T-helper 1 cell treated with Interleukin-12 subunit alpha and Interleukin-12 subunit beta and Interleukin-4 antibody, amounts not matched to agents 30 ng/mL and 1 ng/mL, for 36 hours (primary cell): ENCODE measurements around the gene ERFE. TPM values are rescaled to one million over a fixed set of nuclear protein-coding genes. Genes with fewer than 3 reads are reported as not detected.
"Not testable (repeated sequence)": the region's sequence is repeated elsewhere in the genome, so short reads cannot be mapped to it uniquely, and the experiment has no call there.

Experiments
- intact Hi-C: fragments of 100-400 bp; cut with micrococcal nuclease; formaldehyde crosslinking; loops from one replicate; pipeline ENCODE4 v1.15.1; 2024
- total RNA-seq: library from RNA; stranded (reverse); gene quantifications from 2 replicates; pipeline ENCODE4 v1.2.3, GENCODE V29; 2022

The ERFE gene, protein sequence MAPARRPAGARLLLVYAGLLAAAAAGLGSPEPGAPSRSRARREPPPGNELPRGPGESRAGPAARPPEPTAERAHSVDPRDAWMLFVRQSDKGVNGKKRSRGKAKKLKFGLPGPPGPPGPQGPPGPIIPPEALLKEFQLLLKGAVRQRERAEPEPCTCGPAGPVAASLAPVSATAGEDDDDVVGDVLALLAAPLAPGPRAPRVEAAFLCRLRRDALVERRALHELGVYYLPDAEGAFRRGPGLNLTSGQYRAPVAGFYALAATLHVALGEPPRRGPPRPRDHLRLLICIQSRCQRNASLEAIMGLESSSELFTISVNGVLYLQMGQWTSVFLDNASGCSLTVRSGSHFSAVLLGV
- total RNA-seq, result not detected in 2 replicates

GRCh38 chr2:238158509-238159070 is at the start of gene ERFE:
Gene ERFE (plus strand): TSS chr2:238158970. CDS start chr2:238159008, 38 bp downstream.
- intact Hi-C loops, result loop anchor here (1.0 kb wide), 2 partner anchors 105 to 300 kb away; no protein-coding TSS in a partner anchor

DNA sequence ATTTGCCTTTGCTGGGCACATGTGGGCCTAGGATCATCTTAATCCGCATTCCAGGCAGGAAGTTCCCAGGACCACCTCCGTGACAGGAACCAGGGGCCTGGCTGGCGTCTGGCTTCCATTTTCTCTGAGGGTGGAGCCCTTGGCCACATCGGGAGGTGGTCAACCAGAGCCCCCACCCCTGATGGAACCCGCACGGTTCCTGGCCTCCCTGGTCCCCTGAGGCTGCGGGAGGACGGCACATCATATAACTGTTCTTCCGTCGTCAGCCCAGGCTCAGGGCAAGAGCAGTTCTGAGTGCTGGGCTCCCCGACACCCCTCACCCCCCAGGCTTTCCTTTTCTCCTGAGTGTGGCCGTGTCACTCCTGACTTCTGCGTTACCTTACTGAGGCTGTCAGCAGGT is 45.2 kb upstream of the ERFE start:
- intact Hi-C loops, result no loop called here

GRCh38 chr2:238114331-238114841 is 44.4 kb upstream of the ERFE start:
- intact Hi-C loops, result no loop called here

DNA sequence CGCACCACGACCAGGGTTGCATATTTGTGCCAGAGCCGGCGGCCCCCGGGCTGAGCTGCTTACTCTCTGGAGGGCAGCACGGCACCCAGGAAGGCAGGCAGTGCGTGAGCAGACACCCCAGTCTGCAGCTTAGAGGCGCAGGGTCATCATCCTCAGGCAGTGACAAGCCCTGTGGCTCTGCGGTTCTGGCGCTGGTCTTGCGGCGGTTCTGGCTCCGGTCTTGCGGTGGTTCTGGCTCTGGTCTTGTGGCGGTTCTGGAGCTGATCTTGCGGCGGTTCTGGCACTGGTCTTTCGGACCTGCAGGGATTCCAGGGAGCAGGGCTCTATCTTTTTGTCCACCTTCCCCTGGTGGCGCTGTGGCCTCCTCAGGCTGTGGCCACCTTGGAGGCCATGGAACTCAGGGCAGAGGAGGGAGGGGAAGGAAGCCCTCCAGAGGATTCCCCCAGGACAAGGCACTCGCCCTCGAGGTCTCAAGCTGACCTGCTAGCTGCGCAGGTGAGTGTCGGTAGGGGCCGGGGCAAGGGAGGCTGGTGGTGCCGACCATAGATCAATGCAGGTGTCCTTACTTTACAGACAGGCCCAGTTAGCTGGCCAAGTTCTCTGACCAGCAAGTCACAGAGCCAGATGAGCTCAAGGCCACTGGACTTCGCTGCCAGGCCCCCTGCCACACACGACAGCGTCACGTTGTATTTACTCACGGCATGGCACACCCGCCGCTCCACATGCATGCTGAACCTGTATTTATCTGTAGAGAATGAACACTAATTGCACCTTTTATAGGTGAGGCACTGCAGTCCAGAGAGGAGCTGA is 43.7 kb upstream of the ERFE start:
- intact Hi-C loops, result no loop called here

- intact Hi-C loops, result not testable (repeated sequence)
Measured at GRCh38 chr2:238115709-238116108, 43.1 kb upstream of the ERFE start.

GRCh38 chr2:238116298-238117198 is 42.2 kb upstream of the ERFE start:
- intact Hi-C loops, result no loop called here

GRCh38 chr2:238117199-238118154 is 41.3 kb upstream of the ERFE start:
- intact Hi-C loops, result no loop called here

DNA sequence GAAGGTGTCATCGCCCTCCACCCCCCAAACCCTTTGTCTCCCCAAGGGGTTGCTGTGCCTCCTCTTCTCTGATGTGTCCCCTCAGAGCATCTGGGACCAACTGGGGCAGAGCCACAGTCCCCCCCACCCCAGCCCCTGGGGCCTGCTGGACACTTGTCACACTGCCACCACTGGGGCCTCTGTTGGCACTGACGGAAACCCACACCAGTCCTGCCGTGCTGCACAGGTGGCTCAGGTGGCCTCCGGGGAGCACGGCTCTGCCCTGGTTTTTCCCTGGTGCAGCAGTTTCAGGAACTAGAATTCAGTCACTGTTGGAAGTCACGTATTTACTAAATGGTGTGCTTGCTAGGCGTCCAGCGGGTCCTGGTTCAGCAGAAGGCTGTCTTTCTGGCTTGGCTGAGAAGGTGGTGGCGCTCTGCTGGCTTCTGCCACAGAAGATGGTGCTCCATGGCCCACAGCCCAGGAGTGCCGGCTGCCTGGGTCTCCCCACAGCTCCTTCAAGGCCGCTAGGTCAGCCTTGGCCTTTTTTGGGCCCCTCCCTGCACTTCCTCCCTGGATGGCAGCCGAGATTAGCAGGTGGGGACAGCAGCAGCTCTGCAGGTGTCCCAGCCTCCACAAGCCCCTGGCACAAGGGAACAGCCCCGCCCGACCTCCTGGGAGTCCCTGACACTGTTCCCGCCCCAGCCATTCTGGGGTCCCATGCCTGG is 38.9 kb upstream of the ERFE start:
- intact Hi-C loops, result no loop called here

DNA sequence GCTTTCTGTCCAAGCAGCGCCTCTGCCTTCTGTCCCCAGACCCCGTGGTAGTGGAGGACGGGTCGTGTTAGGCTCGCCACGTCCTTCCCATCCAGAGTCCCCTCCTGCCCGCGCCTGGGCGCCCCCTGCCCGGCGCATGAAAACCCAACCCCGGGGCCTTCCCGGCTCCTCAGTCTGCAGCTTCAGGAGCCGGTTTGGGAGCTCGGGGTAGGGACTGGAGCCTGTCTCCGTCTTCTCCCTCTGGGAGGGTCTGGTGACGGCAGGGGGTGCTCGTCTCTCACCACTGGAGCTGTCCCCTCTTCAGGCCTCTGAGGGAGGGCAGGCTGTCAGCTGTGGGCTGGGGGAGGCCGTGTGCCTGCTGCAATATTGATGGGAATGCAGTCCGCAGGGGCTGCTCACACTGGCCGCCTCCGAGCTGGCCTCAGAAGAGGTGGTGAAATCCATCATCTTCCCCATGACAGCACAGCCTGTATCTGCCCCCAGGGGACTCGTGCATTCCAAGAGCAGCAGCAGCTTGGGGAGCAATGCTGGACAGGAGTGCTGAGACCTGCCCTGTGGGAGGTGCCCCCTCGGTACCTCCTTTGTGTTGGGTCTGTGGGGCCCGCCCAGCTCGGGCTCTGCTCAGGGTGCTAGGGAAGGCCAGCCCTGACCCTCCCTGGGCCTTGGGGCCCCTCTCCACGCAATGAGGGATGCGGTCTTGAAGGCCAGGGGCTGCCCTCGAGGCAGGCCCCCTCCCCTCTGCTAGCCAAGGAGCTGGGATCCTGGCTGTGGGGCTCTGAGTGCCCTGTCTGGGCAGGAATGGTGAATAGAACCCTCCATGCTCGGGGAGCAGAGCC is 38.1 kb upstream of the ERFE start:
- intact Hi-C loops, result no loop called here

DNA sequence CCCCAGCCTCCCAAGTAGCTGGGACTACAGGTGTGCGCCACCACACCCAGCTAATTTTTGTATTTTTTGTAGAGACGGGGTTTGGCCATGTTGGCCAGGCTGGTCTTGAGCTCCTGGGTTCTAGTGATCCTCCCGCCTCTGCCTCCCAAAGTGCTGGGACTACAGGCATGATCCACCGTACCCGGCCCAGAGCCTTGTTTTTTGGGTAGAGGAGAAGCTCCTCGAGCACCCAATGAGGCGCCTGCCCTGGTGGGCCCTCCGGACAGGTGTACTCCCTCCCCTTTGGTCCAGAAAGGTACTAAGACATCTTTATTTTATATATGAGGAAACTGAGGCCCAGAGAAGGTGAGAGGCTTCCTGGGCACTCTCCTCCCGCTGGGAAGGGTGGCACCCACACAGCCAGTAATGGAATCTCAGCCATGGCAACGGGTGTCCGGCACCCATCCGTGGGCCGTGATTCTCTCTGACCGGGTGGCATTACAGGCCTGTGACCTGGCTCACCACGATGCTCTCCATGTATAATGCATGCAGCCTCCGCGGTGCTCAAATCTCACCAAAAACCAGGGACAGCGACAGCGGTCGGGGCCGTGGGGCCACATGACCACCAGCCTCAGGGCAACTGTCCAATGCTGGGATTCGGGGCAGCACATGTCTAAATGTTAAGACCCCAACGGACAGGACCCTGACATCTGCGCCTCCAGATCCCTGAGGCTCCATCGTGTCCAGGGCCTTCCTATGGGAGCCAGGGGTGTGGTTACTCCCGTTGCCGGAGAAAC is 37.1 kb upstream of the ERFE start:
- intact Hi-C loops, result no loop called here

DNA sequence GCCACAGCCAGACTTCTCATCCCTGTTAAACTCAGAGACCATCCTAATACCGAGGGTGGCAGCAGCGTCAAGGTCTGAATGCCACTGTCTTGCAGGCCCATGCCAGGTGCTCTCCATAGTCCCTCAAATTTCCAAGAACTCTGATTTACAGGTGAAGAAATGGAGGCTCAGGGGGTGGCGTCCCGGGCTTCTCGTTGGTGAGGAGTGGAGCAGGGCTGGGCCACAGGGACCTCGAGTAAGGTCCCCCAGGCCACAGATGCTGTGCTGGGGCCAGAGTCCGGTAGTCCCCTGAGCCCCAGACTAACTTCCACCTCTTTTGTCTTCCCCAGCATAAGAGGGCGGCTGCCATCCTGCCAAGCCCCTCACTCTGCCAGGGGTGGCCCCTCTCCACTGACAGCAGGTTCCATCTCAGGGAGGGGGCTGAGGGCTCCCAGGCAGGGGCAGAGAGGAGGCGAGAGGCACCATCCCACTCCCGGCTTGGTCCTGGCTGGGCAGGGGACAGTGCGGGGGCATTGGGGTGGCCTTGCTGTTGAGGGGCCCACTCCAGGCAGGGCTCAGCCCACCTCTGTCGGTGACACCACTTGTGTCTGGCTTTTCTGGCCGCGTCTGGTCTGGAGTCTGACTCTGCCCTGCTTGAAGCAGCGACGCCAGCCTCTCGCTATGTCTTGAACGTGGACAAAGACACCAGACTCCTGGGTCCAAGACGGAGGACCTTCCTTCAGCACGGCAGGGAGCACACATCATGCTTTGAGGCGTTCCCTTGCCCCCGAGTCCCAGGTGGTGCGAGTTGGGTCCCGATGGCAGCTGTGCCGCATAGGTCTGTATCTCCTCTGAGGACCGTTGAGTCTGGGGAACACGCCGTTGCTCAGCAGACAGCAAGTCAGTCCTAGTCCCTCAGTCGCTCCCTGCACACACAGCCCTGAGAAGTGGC is 36.2 kb upstream of the ERFE start:
- intact Hi-C loops, result no loop called here

GRCh38 chr2:238123218-238123971 is 35.4 kb upstream of the ERFE start:
- intact Hi-C loops, result no loop called here

DNA sequence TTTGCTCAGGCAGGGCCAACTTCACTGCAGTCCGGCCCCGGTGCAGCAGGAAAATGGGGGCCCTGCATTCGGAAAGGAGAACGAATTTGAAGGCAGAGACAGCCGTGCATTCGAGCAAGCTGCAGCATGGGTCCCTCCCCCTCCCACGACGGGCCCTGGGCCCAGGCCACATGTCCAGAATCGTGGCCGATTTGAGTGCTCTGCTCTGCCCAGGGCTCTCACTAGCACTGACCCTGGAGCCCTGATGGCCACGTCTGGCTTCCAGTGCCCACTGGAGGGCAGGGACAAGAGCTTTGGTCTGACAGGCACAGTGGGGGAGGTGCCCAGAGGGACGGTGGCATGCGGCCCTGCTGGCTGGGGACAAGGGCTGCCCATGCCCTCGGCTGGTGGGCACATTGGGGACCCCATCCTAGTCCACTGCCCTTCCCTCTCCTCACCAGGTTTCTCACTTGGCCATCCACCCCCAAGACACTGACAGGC is 34.7 kb upstream of the ERFE start:
- intact Hi-C loops, result no loop called here

DNA sequence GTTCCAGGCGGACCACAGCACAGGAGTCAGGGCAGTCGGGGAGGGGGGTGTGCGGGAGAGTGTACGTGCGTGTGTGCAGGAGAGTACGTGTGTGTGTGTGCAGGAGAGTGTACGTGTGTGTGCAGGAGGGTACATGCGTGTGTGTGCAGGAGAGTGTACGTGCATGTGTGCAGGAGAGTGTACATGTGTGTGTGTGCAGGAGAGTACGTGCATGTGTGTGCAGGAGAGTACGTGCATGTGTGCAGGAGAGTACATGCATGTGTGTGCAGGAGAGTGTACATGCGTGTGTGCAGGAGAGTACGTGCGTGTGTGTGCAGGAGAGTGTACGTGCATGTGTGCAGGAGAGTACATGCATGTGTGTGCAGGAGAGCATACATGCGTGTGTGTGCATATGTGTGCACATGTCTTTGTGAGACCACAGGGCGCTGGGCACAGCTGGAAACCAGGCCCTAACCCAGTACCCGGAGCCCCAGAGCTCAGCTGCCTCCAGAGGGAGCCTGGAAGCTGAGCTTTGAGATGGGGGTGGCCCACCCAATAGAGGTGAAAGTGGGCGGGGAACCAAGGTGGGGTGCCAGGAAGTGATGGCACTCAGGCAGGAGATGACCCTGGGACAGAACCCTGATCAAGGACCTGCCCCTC is 34.2 kb upstream of the ERFE start:
- intact Hi-C loops, result no loop called here
